RWPE2 (cell line): ENCODE results near the gene ZEB2.

ENCODE experiments used
- ATAC-seq: fragments of 200-7000 bp; cut with Tn5 transposase; 3 replicates; pipeline ENCODE4 v1.9.1; 2021; ENCODE audit warnings: low read depth
- DNase-seq: peaks from one replicate; pipeline ENCODE4 v3.0.0-alpha.2; 2020; ENCODE audit warnings: low spot score
- H3K27ac ChIP-seq: fragments of 450-650 bp; 2 replicates; pipeline ENCODE4 v1.5.1; 2017; ENCODE audit warnings: mild to moderate bottlenecking; ENCODE audit not compliant: poor library complexity, severe bottlenecking
- H3K27me3 ChIP-seq: fragments of 250-450 bp; sonication (Bioruptor Pico); 2 replicates; pipeline ENCODE4 v1.5.1; 2021; ENCODE audit warnings: mild to moderate bottlenecking, moderate library complexity; ENCODE audit not compliant: insufficient read depth, poor library complexity, severe bottlenecking
- H3K36me3 ChIP-seq: fragments of 250-450 bp; sonication (Bioruptor Pico); 2 replicates; pipeline ENCODE4 v1.5.1; 2020; ENCODE audit warnings: low read depth, mild to moderate bottlenecking, moderate library complexity
- H3K4me1 ChIP-seq: fragments of 250-450 bp; sonication (Bioruptor Pico); 2 replicates; pipeline ENCODE4 v1.5.1; 2021; ENCODE audit warnings: mild to moderate bottlenecking, moderate library complexity; ENCODE audit not compliant: insufficient read depth, poor library complexity, severe bottlenecking
- H3K4me3 ChIP-seq: fragments of 250-450 bp; sonication (Bioruptor Pico); 2 replicates; pipeline ENCODE4 v1.5.1; 2021; ENCODE audit warnings: mild to moderate bottlenecking, moderate library complexity; ENCODE audit not compliant: severe bottlenecking
- H3K9me3 ChIP-seq: fragments of 250-450 bp; sonication (Bioruptor Pico); 2 replicates; pipeline ENCODE4 v1.5.1; 2021; ENCODE audit warnings: mild to moderate bottlenecking, moderate library complexity; ENCODE audit not compliant: severe bottlenecking
- CTCF ChIP-seq: fragments of 450-650 bp; IDR thresholded peaks from one replicate; pipeline ENCODE4 v1.5.1; 2017; ENCODE audit warnings: mild to moderate bottlenecking, moderate library complexity; ENCODE audit not compliant: poor library complexity, severe bottlenecking

The ZEB2 gene

DNA sequence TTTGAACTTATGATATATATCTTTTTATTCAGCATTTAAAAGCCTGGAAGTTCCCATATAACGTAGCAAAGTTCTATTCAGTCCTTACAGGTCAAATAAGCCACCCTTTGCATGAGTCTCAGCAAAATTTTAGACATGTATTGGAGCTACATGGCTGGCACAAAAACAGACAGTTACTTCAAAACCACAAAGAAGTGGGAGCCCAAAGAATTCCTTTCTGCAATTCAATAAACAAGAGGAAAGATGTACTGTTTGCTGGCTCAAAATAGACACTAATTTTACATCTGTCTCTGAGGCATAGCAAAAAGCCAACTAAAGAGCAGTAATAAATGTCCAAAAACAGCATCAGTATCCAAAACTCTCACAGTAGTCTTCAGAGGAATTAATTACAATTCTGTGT lies 87.0 kb downstream of the ZEB2 start:
- peaks cover 7% of the 10 kb centered on the region for H3K4me1 ChIP-seq
- ATAC-seq = no peak
- TF ChIP-seq CTCF = no peak
- no peaks in the 10 kb centered on the region for H3K27me3 ChIP-seq
- no peaks in the 10 kb centered on the region for H3K9me3 ChIP-seq
- no peak overlapping the region for H3K27ac ChIP-seq
- H3K4me3 ChIP-seq = no peak overlapping the region
- H3K36me3 ChIP-seq = no peaks in the 10 kb centered on the region
- no peak for DNase-seq

GRCh38 chr2:144431998-144432397 lies 87.9 kb downstream of the ZEB2 start:
- peaks cover under 1% of the 10 kb centered on the region for H3K4me1 ChIP-seq
- no peak for DNase-seq
- no peak for TF ChIP-seq CTCF
- H3K9me3 ChIP-seq = no peaks in the 10 kb centered on the region
- H3K27ac ChIP-seq = no peak overlapping the region
- H3K4me3 ChIP-seq = no peak overlapping the region
- no peaks in the 10 kb centered on the region for H3K27me3 ChIP-seq
- no peak for ATAC-seq
- H3K36me3 ChIP-seq = no peaks in the 10 kb centered on the region

- ATAC-seq = no peak
- Histone ChIP-seq H3K9me3 (no peaks in the 10 kb centered on the region), H3K4me3 (no peak overlapping the region), H3K4me1 (no peaks in the 10 kb centered on the region), H3K27ac (no peak overlapping the region), H3K36me3 (no peaks in the 10 kb centered on the region), H3K27me3 (no peaks in the 10 kb centered on the region)
- no peak for TF ChIP-seq CTCF
- DNase-seq = no peak
These were observed 88.5 kb downstream of the ZEB2 start for GRCh38 chr2:144431392-144431783.

GRCh38 chr2:144430722-144431391 lies 89.1 kb downstream of the ZEB2 start:
- no peak for TF ChIP-seq CTCF
- ATAC-seq = no peak
- H3K4me3 ChIP-seq = no peak overlapping the region
- no peak for DNase-seq
- no peak overlapping the region for H3K27ac ChIP-seq
- H3K4me1 ChIP-seq = no peaks in the 10 kb centered on the region
- H3K27me3 ChIP-seq = no peaks in the 10 kb centered on the region
- no peaks in the 10 kb centered on the region for H3K36me3 ChIP-seq
- H3K9me3 ChIP-seq = no peaks in the 10 kb centered on the region

- Histone ChIP-seq H3K4me1 (no peaks in the 10 kb centered on the region), H3K27ac (no peak overlapping the region), H3K36me3 (no peaks in the 10 kb centered on the region), H3K4me3 (no peak overlapping the region), H3K9me3 (no peaks in the 10 kb centered on the region), H3K27me3 (no peaks in the 10 kb centered on the region)
- DNase-seq (no peak), ATAC-seq (no peak)
- TF ChIP-seq CTCF = no peak
These were observed 90.4 kb downstream of the ZEB2 start for GRCh38 chr2:144429396-144430112.
